Measurements from ENCODE around the gene BUB3.

GRCh38 chr10:123183724-123184123 is 29.5 kb downstream of the BUB3 start:
- TF ChIP-seq POLR2A (IDR thresholded peaks at IDR 0.05) (no peak), CTCF (IDR thresholded peaks at IDR 0.05) (no peak)

All from uterus (tissue), 2 donors.